ENCODE measurements around the gene PODN. TPM values are rescaled to one million over a fixed set of nuclear protein-coding genes. Genes with fewer than 3 reads are reported as not detected.
A peak's percentile ranks its signal among the peaks of the same experiment; 100 is the strongest.

The PODN gene
- total RNA-seq, 1 experiment from 2014 or later, result not detected

DNA sequence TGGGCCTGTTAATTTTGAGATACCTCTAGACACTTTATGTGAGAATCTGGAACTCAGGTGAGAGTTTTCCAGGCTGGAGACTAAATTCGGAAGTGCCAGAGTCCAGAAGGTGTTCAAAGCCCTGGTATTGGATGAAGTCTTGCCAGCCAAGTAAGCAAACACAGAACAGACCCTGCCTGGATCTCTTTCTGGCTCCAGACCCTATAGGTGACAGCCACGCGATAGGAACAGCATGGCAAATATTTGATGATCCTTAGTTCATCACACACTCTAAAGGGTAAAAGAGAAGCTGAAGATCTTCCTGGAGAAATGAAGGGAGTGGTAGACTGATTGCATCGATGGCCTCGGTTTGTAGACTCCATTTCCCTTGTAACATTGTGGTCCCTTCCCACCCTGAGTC, 49.7 kb downstream of the PODN start:
- intact Hi-C loops (cut with micrococcal nuclease; ENCODE audit: unreplicated experiment), result no loop called here
- H3K27me3 Mint-ChIP-seq (ENCODE audit: insufficient read depth, unreplicated experiment), result peaks cover 8% of the 10 kb centered on the region
- CTCF ChIA-PET, result no interaction called here
- TF ChIP-seq, protein P1, sequence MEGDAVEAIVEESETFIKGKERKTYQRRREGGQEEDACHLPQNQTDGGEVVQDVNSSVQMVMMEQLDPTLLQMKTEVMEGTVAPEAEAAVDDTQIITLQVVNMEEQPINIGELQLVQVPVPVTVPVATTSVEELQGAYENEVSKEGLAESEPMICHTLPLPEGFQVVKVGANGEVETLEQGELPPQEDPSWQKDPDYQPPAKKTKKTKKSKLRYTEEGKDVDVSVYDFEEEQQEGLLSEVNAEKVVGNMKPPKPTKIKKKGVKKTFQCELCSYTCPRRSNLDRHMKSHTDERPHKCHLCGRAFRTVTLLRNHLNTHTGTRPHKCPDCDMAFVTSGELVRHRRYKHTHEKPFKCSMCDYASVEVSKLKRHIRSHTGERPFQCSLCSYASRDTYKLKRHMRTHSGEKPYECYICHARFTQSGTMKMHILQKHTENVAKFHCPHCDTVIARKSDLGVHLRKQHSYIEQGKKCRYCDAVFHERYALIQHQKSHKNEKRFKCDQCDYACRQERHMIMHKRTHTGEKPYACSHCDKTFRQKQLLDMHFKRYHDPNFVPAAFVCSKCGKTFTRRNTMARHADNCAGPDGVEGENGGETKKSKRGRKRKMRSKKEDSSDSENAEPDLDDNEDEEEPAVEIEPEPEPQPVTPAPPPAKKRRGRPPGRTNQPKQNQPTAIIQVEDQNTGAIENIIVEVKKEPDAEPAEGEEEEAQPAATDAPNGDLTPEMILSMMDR (IDR thresholded peaks at IDR 0.05; ENCODE audit: insufficient read depth in 1 of 2, low read depth in 1 of 2, low read length in 1 of 2, severe bottlenecking in 1 of 2, unreplicated experiment in 1 of 2), result no peak
- 0 out of 2 replicates have a peak, but pooled peaks cover 3% of the 10 kb centered on the region for H3K9me3 ChIP-seq
- no peaks in the 10 kb centered on the region for H3K36me3 Mint-ChIP-seq (ENCODE audit: insufficient read depth, unreplicated experiment)
- no peaks in the 10 kb centered on the region for H3K9me3 Mint-ChIP-seq (ENCODE audit: unreplicated experiment)
- no TSS peak for BruUV-seq (replicated peaks)
- peaks cover 27% of the 10 kb centered on the region for H3K4me1 Mint-ChIP-seq (ENCODE audit: low read depth, unreplicated experiment)
- no peak overlapping the region for H3K4me3 ChIP-seq (ENCODE audit: low read depth, low read length)
- H3K4me3 Mint-ChIP-seq (ENCODE audit: unreplicated experiment), result no peak overlapping the region
- H3K36me3 ChIP-seq (ENCODE audit: control insufficient read depth, insufficient read depth, low read length), result no peaks in the 10 kb centered on the region
- no peak for DNase-seq
- POLR2A ChIA-PET, result no interaction called here
- no peaks in the 10 kb centered on the region for H3K27me3 ChIP-seq (replicated peaks; ENCODE audit: control insufficient read depth, insufficient read depth, low read length)
- peaks cover 41% of the 10 kb centered on the region for H3K4me1 ChIP-seq
- peak overlapping the region; percentile 78 for H3K27ac Mint-ChIP-seq (ENCODE audit: unreplicated experiment)

DNA sequence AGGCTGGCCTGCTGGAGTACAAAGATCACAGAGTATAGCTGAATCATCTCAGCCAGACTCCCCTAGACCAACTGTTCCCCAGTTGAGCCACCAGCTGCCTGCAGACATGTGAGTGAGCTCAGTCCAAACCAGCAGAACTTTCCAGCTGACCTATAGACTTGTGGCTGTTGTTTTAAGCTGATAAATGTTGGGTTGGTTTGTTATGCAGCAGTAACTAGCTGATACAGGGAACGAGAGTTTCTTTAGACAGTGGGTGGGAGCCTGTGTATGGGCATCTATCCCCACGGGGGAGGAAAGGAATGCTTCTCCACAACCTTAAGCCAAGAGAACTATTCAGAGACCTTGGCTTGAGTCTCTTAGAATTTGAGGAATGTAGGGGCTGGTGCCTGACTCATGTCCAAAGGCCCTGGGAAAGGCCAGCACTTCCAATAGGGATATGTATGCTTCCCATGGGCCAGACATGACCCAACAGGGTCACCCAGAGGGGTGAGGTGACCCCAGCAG, 50.3 kb downstream of the PODN start:
- H3K27me3 Mint-ChIP-seq (ENCODE audit: insufficient read depth, unreplicated experiment), result peaks cover 8% of the 10 kb centered on the region
- peaks cover 31% of the 10 kb centered on the region for H3K4me1 Mint-ChIP-seq (ENCODE audit: low read depth, unreplicated experiment)
- no peak overlapping the region for H3K4me3 Mint-ChIP-seq (ENCODE audit: unreplicated experiment)
- Histone ChIP-seq H3K4me3 (ENCODE audit: low read depth, low read length) (no peak overlapping the region), H3K9me3 (0 out of 2 replicates have a peak, but pooled peaks cover 3% of the 10 kb centered on the region), H3K4me1 (peaks cover 46% of the 10 kb centered on the region), H3K36me3 (ENCODE audit: control insufficient read depth, insufficient read depth, low read length) (no peaks in the 10 kb centered on the region), H3K27me3 (replicated peaks; ENCODE audit: control insufficient read depth, insufficient read depth, low read length) (no peaks in the 10 kb centered on the region)
- H3K36me3 Mint-ChIP-seq (ENCODE audit: insufficient read depth, unreplicated experiment), result no peaks in the 10 kb centered on the region
- CTCF ChIA-PET, result no interaction called here
- BruUV-seq (replicated peaks), result no TSS peak
- POLR2A ChIA-PET, result no interaction called here
- TF ChIP-seq, protein P1 (IDR thresholded peaks at IDR 0.05; ENCODE audit: insufficient read depth in 1 of 2, low read depth in 1 of 2, low read length in 1 of 2, severe bottlenecking in 1 of 2, unreplicated experiment in 1 of 2), result no peak
- intact Hi-C loops (cut with micrococcal nuclease; ENCODE audit: unreplicated experiment), result no loop called here
- H3K27ac Mint-ChIP-seq (ENCODE audit: unreplicated experiment), result no peak overlapping the region
- DNase-seq, result no peak
- H3K9me3 Mint-ChIP-seq (ENCODE audit: unreplicated experiment), result no peaks in the 10 kb centered on the region

DNA sequence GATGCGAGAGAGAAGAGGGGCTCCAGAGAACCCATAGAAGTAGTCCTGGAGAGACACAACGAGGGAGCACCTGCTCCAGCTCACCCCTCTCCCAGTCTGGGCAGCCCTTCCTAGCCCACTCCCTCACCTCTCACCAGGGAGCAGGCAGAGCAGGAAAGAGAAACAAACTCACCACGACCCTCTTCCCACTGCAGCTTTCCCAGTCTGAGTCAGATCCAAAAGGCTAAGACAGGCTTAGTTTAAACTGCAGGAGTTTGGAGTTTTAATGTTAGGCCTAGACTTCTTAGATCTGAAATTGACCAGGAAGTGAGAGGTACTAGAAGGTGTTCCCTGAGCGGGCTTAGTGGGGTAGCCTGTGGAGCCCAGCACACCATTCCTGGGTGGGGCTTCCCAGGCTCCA, 50.8 kb downstream of the PODN start:
- H3K27me3 Mint-ChIP-seq (ENCODE audit: insufficient read depth, unreplicated experiment), result peaks cover 8% of the 10 kb centered on the region

More for the DNA sequence above, 50.8 kb downstream of the PODN start:
- Histone ChIP-seq H3K4me1 (peaks cover 46% of the 10 kb centered on the region), H3K9me3 (0 out of 2 replicates have a peak, but pooled peaks cover 3% of the 10 kb centered on the region), H3K4me3 (ENCODE audit: low read depth, low read length) (no peak overlapping the region), H3K36me3 (ENCODE audit: control insufficient read depth, insufficient read depth, low read length) (no peaks in the 10 kb centered on the region), H3K27me3 (replicated peaks; ENCODE audit: control insufficient read depth, insufficient read depth, low read length) (no peaks in the 10 kb centered on the region)
- CTCF ChIA-PET, result no interaction called here
- DNase-seq, result no peak
- TF ChIP-seq, protein P1 (IDR thresholded peaks at IDR 0.05; ENCODE audit: insufficient read depth in 1 of 2, low read depth in 1 of 2, low read length in 1 of 2, severe bottlenecking in 1 of 2, unreplicated experiment in 1 of 2), result no peak
- Mint-ChIP-seq H3K27ac (ENCODE audit: unreplicated experiment) (no peak overlapping the region), H3K4me3 (ENCODE audit: unreplicated experiment) (no peak overlapping the region), H3K9me3 (ENCODE audit: unreplicated experiment) (no peaks in the 10 kb centered on the region), H3K4me1 (ENCODE audit: low read depth, unreplicated experiment) (peaks cover 31% of the 10 kb centered on the region), H3K36me3 (ENCODE audit: insufficient read depth, unreplicated experiment) (no peaks in the 10 kb centered on the region)
- POLR2A ChIA-PET, result no interaction called here
- intact Hi-C loops (cut with micrococcal nuclease; ENCODE audit: unreplicated experiment), result no loop called here
- BruUV-seq (replicated peaks), result no TSS peak
